PFSK-1 (cell line): ENCODE results near the gene RBM18.

Experiments
- FOXP2 ChIP-seq: optimal IDR thresholded peaks from 2 replicates; pipeline ENCODE3; 2011; ENCODE audit warnings: borderline replicate concordance, control low read depth, inconsistent platforms; ENCODE audit not compliant: insufficient read depth; ENCODE audit errors: extremely low read length, extremely low read depth
- POLR2AphosphoS5 ChIP-seq: IDR thresholded peaks from 2 replicates; pipeline ENCODE4 v1.6.1; 2012; ENCODE audit warnings: low read depth, mild to moderate bottlenecking, control low read depth, low read length, moderate library complexity
- REST ChIP-seq, 2 experiments: IDR thresholded peaks; 2 replicates each; pipeline versions ENCODE4 v1.6.1 to v1.8.0; 2011 to 2012; ENCODE audit warnings: low read depth in 2 of 2, low read length in 2 of 2, control low read depth in 1 of 2, inconsistent platforms in 1 of 2, mild to moderate bottlenecking in 1 of 2, moderate library complexity in 1 of 2; ENCODE audit not compliant: insufficient read depth in 1 of 2
- SIN3A ChIP-seq: IDR thresholded peaks from 2 replicates; pipeline ENCODE4 v1.6.1; 2012; ENCODE audit warnings: mild to moderate bottlenecking, low read length, moderate library complexity, borderline replicate concordance; ENCODE audit not compliant: insufficient read depth
- TAF1 ChIP-seq: IDR thresholded peaks from 2 replicates; pipeline ENCODE4 v1.6.1; 2012; ENCODE audit warnings: low read length, control low read depth, borderline replicate concordance; ENCODE audit not compliant: insufficient read depth

The RBM18 gene

DNA sequence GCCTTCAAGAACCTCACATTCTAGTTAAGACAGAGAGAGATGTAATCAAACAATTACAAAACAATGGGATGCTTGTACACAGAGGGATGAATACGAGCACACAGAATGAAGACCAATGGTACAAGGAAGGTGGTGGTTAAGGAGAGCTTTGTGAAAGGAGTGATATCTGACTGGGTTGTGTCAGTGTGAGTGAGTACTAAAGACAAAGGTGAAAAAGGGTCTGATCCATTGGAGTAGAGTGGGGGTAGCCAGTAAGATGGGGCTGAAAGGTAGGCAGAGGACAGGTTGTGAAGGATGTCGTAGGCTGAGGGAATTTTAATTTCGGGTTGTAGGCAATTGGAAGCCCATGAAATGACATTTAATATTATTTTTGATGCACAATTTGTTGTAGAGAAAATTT is 9.9 kb downstream of the RBM18 start:
- no peak for TF ChIP-seq POLR2AphosphoS5
- TF ChIP-seq FOXP2, result no peak
- no peak for TF ChIP-seq SIN3A
- TF ChIP-seq TAF1, result no peak
- no peak for TF ChIP-seq REST (IDR thresholded peaks at IDR 0.05; ENCODE audit: insufficient read depth in 1 of 2, low read depth in 2 of 2, low read length in 2 of 2)

DNA sequence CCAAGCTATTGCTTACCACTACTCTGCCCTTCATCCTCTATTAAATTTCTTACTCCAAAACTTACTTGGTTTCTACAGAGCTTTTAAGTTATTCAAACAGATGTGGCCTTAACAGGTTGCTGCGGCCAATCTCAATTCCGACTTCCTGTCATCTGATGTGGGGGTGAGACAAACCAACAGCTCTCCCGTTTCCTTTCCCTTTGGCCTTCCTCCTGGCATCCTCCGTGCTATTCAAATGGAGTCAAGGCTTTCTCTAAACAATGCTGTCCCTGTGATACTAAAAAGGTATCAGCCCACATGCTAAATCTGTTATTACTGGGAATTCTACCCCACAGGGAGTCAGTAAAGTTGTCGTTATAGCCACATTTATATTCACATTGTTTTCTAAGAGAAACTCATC is 11.8 kb downstream of the RBM18 start:
- TF ChIP-seq REST (IDR thresholded peaks at IDR 0.05; ENCODE audit: insufficient read depth in 1 of 2, low read depth in 2 of 2, low read length in 2 of 2) (no peak), FOXP2 (no peak), POLR2AphosphoS5 (no peak), TAF1 (no peak), SIN3A (no peak)

GRCh38 chr9:122251351-122251750 is 13.3 kb downstream of the RBM18 start:
- TF ChIP-seq SIN3A (no peak), POLR2AphosphoS5 (no peak), TAF1 (no peak), REST (IDR thresholded peaks at IDR 0.05; ENCODE audit: insufficient read depth in 1 of 2, low read depth in 2 of 2, low read length in 2 of 2) (no peak), FOXP2 (no peak)

GRCh38 chr9:122248448-122248865 is 16.2 kb downstream of the RBM18 start:
- TF ChIP-seq POLR2AphosphoS5, result no peak
- no peak for TF ChIP-seq TAF1
- no peak for TF ChIP-seq FOXP2
- no peak for TF ChIP-seq SIN3A
- no peak for TF ChIP-seq REST (IDR thresholded peaks at IDR 0.05; ENCODE audit: insufficient read depth in 1 of 2, low read depth in 2 of 2, low read length in 2 of 2)

- TF ChIP-seq REST (IDR thresholded peaks at IDR 0.05; ENCODE audit: insufficient read depth in 1 of 2, low read depth in 2 of 2, low read length in 2 of 2) (no peak), FOXP2 (no peak), POLR2AphosphoS5 (no peak), SIN3A (no peak), TAF1 (no peak)
Observed at GRCh38 chr9:122246666-122247065, 18.0 kb downstream of the RBM18 start.
